Measurements from ENCODE around the gene GUCA1C.

- no peak for TF ChIP-seq POLR2AphosphoS5 (IDR thresholded peaks at IDR 0.05)
- no peak for TF ChIP-seq POLR2A (IDR thresholded peaks at IDR 0.05)
- TF ChIP-seq CTCF (IDR thresholded peaks at IDR 0.05), result no peak
These were observed 65.9 kb downstream of the GUCA1C start for GRCh38 chr3:108887777-108888176.

Data from suprapubic skin (tissue), 4 donors.